ENCODE data around the gene CCDC77.

DNA sequence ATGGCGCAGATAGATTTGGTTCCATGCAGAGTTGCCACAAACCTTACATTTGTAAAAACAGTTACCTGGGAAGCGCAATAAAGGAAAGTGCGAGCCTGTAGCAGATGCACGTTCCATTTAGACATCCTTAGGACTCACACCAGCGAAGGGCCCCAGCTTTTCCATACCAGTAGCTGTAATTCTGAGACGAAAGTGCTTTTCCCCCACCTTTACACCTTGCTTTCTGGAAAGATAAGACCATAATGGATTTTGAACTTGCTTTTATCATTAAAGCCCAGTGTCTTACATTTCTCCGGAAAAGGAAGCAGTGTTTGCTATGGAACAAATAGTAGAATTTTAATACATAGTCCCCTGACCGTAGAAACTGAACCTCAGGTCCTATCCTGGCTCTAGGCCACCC lies 616 bp upstream of the CCDC77 start:
- TF ChIP-seq POLR2A (IDR thresholded peaks at IDR 0.05) (no peak), EP300 (IDR thresholded peaks at IDR 0.05) (no peak)
- TF ChIP-seq, protein P1, sequence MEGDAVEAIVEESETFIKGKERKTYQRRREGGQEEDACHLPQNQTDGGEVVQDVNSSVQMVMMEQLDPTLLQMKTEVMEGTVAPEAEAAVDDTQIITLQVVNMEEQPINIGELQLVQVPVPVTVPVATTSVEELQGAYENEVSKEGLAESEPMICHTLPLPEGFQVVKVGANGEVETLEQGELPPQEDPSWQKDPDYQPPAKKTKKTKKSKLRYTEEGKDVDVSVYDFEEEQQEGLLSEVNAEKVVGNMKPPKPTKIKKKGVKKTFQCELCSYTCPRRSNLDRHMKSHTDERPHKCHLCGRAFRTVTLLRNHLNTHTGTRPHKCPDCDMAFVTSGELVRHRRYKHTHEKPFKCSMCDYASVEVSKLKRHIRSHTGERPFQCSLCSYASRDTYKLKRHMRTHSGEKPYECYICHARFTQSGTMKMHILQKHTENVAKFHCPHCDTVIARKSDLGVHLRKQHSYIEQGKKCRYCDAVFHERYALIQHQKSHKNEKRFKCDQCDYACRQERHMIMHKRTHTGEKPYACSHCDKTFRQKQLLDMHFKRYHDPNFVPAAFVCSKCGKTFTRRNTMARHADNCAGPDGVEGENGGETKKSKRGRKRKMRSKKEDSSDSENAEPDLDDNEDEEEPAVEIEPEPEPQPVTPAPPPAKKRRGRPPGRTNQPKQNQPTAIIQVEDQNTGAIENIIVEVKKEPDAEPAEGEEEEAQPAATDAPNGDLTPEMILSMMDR (IDR thresholded peaks at IDR 0.05), result no peak
